Spinal cord (tissue), 10 donors: Measurements from ENCODE around the gene IL32. TPM values are rescaled to one million over a fixed set of nuclear protein-coding genes. Genes with fewer than 3 reads are reported as not detected.
A peak's percentile ranks its signal among the peaks of the same experiment; 100 is the strongest.
"Not testable (repeated sequence)": the region's sequence is repeated elsewhere in the genome, so short reads cannot be mapped to it uniquely, and the experiment has no call there.

Experiments
- DNase-seq, 6 donors: peaks; one replicate each; pipeline versions ENCODE4 v3.0.0 to v3.0.0-alpha.2; 2013 to 2015; ENCODE audit warnings: low spot score in 6 of 6, low read depth in 4 of 6
- H3K27ac ChIP-seq: one replicate; pipeline ENCODE4 v1.5.1; 2013; ENCODE audit warnings: low read depth, low read length, control low read depth
- H3K27me3 ChIP-seq: one replicate; pipeline ENCODE4 v1.6.1; 2013; ENCODE audit warnings: low read length; ENCODE audit not compliant: control insufficient read depth, insufficient read depth
- H3K36me3 ChIP-seq: one replicate; pipeline ENCODE4 v1.6.1; 2013; ENCODE audit warnings: low read length; ENCODE audit not compliant: control insufficient read depth, insufficient read depth
- H3K4me1 ChIP-seq: one replicate; pipeline ENCODE4 v1.6.1; 2013; ENCODE audit warnings: low read length; ENCODE audit not compliant: control insufficient read depth, insufficient read depth
- H3K4me3 ChIP-seq: one replicate; pipeline ENCODE4 v1.5.1; 2013; ENCODE audit warnings: low read depth, low read length, control low read depth
- H3K9me3 ChIP-seq: one replicate; pipeline ENCODE4 v1.6.1; 2013; ENCODE audit warnings: low read length; ENCODE audit not compliant: control insufficient read depth, insufficient read depth
- WGBS: methylation state at CpG from one replicate; pipeline ENCODE4 v1.1.5; 2013; ENCODE audit warnings: missing lambda C conversion rate; ENCODE audit not compliant: insufficient coverage; 5-methylcytosine and 5-hydroxymethylcytosine counted together
- polyA plus RNA-seq, 2 donors: library from polyadenylated mRNA; unstranded; fragments of 120-200 nt; gene quantifications; one replicate each; pipeline ENCODE4 v1.2.1, GENCODE V29; 2013; ENCODE audit not compliant: insufficient read length in 2 of 2
- total RNA-seq, 2 donors: library from RNA; depleted of rRNA in 1 of 2; stranded (reverse); fragments of 120-200 nt in 1 of 2; fragments of >200 nt in 1 of 2; gene quantifications; one replicate each; pipeline versions ENCODE4 v1.2.3 to v1.2.4, GENCODE V29; 2013 to 2014
- donor health status: healthy.

The IL32 gene
- total and polyA plus RNA-seq, 4 donors, result 9.0 to 20.2 (median 12.5) TPM

- no peak overlapping the region for H3K27ac ChIP-seq
- peaks cover 2% of the 10 kb centered on the region for H3K27me3 ChIP-seq
- no peaks in the 10 kb centered on the region for H3K9me3 ChIP-seq
- H3K4me1 ChIP-seq, result peaks cover 7% of the 10 kb centered on the region
- H3K4me3 ChIP-seq, result no peak overlapping the region
- DNase-seq, result no peak
- WGBS, result 82% methylated on average over 3 of the region's 6 CpGs
- no peaks in the 10 kb centered on the region for H3K36me3 ChIP-seq
Measured at GRCh38 chr16:3076577-3076976, 11.1 kb downstream of the IL32 start.

GRCh38 chr16:3080024-3080423 lies 14.6 kb downstream of the IL32 start:
- Histone ChIP-seq H3K27me3 (peaks cover 2% of the 10 kb centered on the region), H3K9me3 (no peaks in the 10 kb centered on the region), H3K4me3 (no peak overlapping the region), H3K4me1 (peaks cover 4% of the 10 kb centered on the region), H3K27ac (no peak overlapping the region), H3K36me3 (no peaks in the 10 kb centered on the region)
- 74% methylated on average over 13 of the region's 17 CpGs for WGBS
- DNase-seq, result no peak

GRCh38 chr16:3081957-3082356 lies 16.5 kb downstream of the IL32 start:
- H3K27me3 ChIP-seq, H3K4me3 ChIP-seq, H3K4me1 ChIP-seq, H3K36me3 ChIP-seq, H3K9me3 ChIP-seq, DNase-seq, H3K27ac ChIP-seq: not testable (repeated sequence)
- WGBS, result 91% methylated on average over 10 of the region's 13 CpGs

DNA sequence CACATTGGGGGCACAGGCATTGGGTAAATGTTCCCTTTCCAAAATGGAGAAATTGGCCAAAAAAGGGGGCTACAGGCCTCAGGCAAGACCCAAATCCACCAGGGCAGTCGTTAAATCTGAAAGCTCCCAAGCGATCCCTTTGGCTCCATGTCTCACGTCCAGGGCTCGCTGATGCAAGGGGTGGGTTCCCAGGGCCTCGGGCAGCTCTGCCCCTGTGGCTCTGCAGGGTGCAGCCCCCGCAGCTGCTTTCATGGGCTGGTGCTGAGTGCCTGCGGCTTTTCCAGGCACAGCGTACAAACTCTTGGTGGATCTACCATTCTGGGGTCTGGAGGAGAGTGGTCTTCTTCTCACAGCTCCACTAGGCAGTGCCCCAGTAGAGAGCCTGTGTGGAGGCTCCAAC lies 18.0 kb downstream of the IL32 start:
- DNase-seq, H3K27ac ChIP-seq, H3K4me3 ChIP-seq, H3K27me3 ChIP-seq, H3K36me3 ChIP-seq, H3K9me3 ChIP-seq: not testable (repeated sequence)
- H3K4me1 ChIP-seq, result peaks cover 18% of the 10 kb centered on the region
- 91% methylated on average over 7 of the region's 8 CpGs for WGBS

GRCh38 chr16:3084491-3084890 lies 19.1 kb downstream of the IL32 start:
- Histone ChIP-seq H3K9me3 (no peaks in the 10 kb centered on the region), H3K4me3 (no peak overlapping the region), H3K36me3 (no peaks in the 10 kb centered on the region), H3K4me1 (peaks cover 21% of the 10 kb centered on the region), H3K27ac (no peak overlapping the region), H3K27me3 (no peaks in the 10 kb centered on the region)
- DNase-seq, result no peak
- no CpG with 5 or more reads among the region's 1 CpG for WGBS

DNA sequence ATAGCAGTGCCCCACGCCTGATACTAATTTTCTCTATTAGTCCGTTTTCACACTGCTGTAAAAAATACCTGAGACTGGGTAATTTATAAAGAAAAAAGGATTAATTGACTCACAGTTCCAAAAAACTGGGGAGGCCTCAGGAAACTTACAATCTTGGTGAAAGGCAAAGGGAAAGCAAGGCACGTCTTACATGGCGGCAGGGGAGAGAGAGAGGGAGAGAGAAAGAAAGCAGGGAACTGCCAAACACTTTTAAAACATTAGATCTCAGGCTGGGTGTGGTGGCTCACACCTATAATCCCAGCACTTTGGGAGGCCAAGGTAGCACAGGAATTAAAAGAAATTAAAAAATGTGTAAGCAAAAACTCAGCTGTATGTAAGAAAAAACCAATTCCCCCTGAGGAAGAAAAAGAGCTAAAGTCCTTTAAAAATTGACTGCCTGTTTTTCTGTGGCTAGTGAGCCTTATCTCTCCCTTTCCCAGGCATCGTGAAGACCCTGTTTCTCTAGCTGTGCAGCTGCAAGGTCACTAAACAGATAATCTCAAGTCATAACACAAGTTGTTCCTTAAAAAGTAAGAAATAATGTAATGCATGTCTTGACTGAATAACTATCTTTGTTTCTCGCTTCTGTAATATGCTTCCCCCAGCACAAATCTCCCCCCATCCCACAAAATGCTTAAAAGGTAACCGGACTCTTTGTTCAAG lies 19.7 kb downstream of the IL32 start:
- Histone ChIP-seq H3K9me3 (no peaks in the 10 kb centered on the region), H3K36me3 (no peaks in the 10 kb centered on the region), H3K27ac (no peak overlapping the region), H3K27me3 (no peaks in the 10 kb centered on the region), H3K4me1 (peaks cover 21% of the 10 kb centered on the region), H3K4me3 (no peak overlapping the region)
- 100% methylated on average over 3 of the region's 7 CpGs for WGBS
- no peak for DNase-seq

GRCh38 chr16:3085868-3086595 lies 20.6 kb downstream of the IL32 start:
- Histone ChIP-seq H3K4me1 (peaks cover 21% of the 10 kb centered on the region), H3K9me3 (no peaks in the 10 kb centered on the region), H3K4me3 (no peak overlapping the region), H3K27ac (no peak overlapping the region), H3K36me3 (no peaks in the 10 kb centered on the region), H3K27me3 (no peaks in the 10 kb centered on the region)
- 95% methylated on average over 10 of the region's 17 CpGs for WGBS
- DNase-seq, result no peak

DNA sequence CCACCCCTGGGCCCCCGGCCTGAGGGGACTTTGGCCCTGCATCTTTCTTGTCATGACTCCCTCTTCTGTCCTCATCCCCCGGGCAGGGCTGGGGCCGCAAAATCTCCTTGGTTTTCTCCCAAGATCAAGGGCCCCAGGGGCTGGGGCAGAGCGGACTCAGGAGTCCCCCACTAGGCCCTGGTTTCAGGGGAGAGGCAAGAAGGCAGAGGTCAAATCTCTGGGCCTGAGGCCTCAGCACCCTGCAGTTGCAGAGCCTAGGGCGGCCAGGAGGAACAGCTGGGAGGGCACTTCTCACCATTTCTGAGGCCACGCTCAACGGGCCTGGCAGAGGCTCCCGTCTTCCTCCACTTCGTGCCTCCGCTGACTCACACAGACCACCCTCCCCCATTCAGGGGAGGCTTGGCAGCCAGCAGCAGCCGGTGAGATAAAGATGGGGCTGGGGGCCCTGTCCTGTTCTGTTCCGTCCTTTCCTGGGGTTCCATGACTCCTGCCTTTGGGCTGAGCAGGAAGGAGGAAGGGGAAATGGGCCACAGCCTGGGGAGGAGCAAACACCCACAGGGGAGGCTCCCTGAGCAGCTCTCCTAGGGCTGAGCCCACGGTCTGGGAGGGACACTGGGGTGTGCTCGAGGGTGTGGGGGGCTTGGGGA lies 21.3 kb downstream of the IL32 start:
- WGBS, result 73% methylated on average over 9 of the region's 14 CpGs
- Histone ChIP-seq H3K4me3 (no peak overlapping the region), H3K27ac (peak overlapping the region; percentile 67), H3K4me1 (peaks cover 21% of the 10 kb centered on the region), H3K36me3 (no peaks in the 10 kb centered on the region), H3K27me3 (no peaks in the 10 kb centered on the region), H3K9me3 (no peaks in the 10 kb centered on the region)
- no peak for DNase-seq

DNA sequence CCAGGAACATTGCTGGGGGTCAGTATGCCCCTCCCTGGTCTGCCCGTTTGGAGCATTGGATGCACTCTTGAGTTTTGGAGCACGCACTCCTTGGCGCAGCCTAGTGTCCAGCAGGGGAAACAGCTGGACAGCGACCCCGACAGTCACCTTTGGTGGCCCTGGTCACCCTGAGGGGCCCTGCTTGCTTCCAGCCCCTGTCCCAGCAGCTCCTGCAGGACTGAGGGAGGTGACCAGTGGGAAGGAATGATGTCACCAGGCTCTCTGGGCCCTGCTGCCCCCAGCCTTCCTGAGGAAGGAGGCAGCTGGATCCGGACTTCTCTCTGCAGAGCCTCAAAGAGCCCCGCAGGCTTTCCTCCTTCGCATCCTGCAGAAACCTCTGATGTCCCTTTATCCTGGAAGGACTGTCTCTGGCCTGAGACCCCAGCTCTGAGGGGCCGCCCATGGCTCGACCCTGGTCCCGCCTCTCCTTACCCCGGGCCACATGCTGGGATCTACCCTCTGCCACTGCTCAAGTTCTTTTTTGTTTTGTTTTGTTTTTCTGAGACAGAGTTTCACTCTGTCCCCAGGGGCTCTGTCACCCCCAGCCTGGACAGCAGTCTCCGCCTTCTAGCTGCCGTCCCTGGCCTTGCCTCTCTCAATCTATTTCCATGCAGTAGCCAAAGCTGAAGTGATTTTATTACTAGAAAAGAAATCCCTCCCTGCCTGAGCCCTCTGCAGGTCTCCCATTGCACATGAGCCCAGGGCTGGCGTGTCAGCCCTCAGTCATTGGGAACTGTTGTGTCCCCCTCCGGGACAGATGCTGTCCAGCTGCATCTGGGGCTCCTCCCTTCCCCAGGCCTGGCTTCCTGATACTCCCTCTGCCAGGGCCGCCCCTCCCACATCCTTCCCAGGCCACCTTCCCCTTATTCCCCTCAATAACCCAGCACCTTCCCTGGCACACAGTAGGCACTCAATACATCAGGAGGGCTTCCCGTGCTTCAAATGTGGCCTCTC lies 22.1 kb downstream of the IL32 start:
- peak overlapping the region; percentile 67 for H3K27ac ChIP-seq
- H3K27me3 ChIP-seq, result no peaks in the 10 kb centered on the region

More for the DNA sequence above, 22.1 kb downstream of the IL32 start:
- Histone ChIP-seq H3K36me3 (no peaks in the 10 kb centered on the region), H3K4me3 (no peak overlapping the region), H3K9me3 (no peaks in the 10 kb centered on the region), H3K4me1 (peaks cover 21% of the 10 kb centered on the region)
- no peak for DNase-seq
- 56% methylated on average over 15 of the region's 18 CpGs for WGBS
